Activated CD4-positive, alpha-beta T cell treated with anti-CD3 and anti-CD28 coated beads, Interleukin-2, Interleukin-4, amounts not matched to agents 100 ng/mL and 50 ng/mL, durations not matched to agents 16 hours and 8 hours (primary cell): Measurements from ENCODE around the gene ACTA1.
A peak's percentile ranks its signal among the peaks of the same experiment; 100 is the strongest.
"Not testable (repeated sequence)": the region's sequence is repeated elsewhere in the genome, so short reads cannot be mapped to it uniquely, and the experiment has no call there.

Experiments
- DNase-seq: peaks from one replicate; pipeline ENCODE4 v3.0.0-alpha.2; 2020; ENCODE audit warnings: low spot score

ACTA1 gene

GRCh38 chr1:229440851-229441537 is 7.1 kb upstream of the ACTA1 start:
- peak; percentile 89 for DNase-seq

GRCh38 chr1:229438021-229438420 is 4.1 kb upstream of the ACTA1 start:
- DNase-seq: no peak

- no peak for DNase-seq
These were observed 3.5 kb upstream of the ACTA1 start for GRCh38 chr1:229437443-229437842.

DNA sequence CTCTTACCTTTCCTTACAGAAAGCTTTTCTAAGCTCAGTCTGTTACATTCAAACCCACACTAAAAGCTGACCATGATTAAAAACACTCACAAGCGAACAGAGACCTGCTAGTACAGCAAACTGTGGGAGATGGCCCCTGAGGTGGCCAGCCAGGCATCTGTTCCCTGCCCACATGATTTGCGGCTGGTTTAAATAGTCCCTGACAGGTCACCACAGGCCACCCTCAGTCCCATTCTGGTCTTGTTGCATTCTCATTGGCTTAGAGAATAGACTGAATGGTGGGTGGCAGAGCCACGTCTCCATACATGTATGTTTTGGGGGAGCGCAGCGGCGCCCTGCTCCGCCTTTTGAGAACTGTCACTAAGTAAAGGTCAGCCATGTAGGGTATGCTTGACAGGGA is 2.3 kb upstream of the ACTA1 start:
- no peak for DNase-seq

DNA sequence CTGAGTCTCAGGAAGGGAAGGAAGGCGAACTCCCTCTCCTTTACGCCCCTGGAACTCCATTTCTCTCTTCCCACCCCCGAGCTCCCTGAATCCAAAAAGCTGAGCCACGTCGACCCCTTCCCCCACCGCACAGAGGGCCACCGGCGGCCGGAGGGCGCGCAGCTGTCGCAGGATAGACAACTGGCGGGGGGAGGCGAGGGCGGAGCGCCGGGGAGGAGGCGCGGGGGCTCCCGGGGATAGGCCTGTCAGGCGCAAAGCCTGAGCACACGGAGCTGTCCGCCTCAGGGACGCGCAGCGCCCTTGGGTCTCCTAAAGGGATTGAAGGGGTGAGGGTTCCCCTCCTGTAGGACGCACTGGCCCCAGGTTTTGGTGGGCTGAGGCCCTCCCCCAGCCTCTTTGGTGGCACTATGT is 752 bp upstream of the ACTA1 start:
- DNase-seq: no peak

DNA sequence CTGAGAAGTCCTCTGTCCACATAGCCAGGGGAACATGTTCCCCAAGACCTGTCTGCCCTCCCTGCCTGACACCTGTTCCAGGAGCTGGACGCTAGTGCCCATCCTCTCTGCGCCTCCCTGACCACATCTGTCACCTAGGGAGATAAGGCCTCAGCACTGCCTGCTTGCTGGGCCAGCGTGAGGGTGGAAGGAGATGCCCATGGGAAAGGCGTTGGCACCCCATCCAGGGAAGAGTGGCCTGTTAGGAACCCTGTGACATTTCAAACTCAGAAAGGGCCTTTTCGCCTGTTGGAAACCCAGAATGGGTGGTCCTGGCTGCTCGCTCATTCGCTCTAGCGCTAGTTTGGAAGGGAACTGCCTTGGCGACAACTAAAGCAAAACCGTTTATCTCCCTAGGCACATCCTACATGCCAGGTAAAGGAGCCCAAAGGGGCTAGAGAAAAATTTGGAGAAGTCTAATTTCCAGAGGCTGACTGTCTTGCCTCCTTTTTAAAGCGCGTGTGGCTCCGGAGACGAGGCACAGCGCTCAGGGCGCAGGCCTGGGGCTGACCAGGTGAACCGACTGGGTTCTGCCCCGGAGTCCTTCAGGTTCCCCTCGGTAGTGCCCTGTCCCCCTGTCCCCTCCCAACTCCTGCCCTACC is 410 bp downstream of the ACTA1 start:
- DNase-seq: no peak

- DNase-seq: no peak
These were observed 989 bp downstream of the ACTA1 start for GRCh38 chr1:229432905-229433304.

GRCh38 chr1:229432116-229432461 is 1.8 kb downstream of the ACTA1 start:
- no peak for DNase-seq

- no peak for DNase-seq
These were observed 2.4 kb downstream of the ACTA1 start for GRCh38 chr1:229431284-229432115.

- DNase-seq: peak; percentile 20
These were observed 3.1 kb downstream of the ACTA1 start for GRCh38 chr1:229430761-229431283.

DNA sequence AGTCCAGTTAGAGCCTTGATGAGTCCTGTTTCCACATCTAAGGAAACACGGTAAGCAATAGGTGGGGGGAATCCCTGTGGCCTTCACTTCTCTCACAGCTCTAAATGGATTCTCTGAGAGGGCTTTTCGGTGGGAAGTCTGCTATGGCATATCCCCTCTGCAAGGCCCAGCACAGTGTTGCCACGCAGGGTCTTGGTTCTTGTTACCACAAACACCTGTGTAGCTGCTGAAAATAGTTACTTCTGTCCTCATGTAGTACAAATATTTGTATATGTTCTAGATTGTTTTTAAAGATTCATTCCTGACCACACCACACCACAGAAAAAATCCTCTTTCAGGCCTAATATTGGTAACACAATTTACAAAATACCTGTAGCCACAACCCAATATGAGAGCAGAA is 5.6 kb downstream of the ACTA1 start:
- no peak for DNase-seq

- no peak for DNase-seq
These were observed 6.3 kb downstream of the ACTA1 start for GRCh38 chr1:229427572-229427971.

DNA sequence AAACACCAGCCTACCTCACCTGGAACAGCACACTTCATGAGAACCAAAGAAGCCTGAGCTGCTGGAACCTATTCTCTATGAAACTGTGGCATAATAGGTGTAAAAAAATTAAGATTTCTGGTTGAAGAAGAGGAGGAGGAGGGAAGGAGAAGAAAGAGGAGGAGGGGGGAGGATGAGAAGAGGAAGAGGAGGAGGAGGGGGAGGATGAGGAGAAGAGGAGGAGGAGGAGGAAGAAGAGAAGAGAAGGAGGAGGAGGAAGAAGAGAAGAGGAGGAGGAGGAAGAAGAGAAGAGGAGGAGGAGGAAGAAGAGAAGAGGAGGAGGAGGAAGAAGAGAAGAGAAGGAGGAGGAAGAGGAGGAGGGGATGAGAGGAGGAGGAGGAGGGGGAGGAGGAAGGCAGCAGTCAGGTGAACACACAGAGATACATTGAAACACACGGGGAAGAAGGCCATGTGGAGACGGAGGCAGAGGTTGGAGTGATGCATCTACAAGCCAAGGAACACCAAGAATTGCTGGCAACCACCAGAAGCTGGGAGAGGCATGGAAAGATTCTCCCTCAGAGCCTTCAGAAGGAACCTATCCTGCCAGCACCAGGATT is 8.2 kb downstream of the ACTA1 start:
- no peak for DNase-seq

- DNase-seq: no peak
These were observed 13.1 kb downstream of the ACTA1 start for GRCh38 chr1:229420765-229421164.

DNA sequence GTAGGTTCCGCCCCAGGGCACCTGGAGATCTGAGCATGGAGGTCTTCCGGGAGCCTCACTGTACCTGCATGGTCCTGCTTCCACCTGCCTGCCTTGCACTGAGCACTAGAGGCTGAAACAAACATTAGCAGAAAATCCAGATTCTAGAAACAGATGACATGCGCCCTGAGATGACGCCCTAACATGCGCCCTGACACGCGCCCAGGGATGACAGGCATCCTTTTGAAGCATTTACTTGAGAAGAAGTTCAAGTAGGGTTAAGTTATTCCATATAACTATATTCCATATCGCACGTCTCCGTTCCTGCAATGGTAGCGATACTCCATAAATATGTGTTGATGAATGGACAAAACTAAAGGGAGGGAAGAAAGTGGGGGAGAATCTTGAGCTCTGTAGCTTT is 13.7 kb downstream of the ACTA1 start:
- no peak for DNase-seq

DNA sequence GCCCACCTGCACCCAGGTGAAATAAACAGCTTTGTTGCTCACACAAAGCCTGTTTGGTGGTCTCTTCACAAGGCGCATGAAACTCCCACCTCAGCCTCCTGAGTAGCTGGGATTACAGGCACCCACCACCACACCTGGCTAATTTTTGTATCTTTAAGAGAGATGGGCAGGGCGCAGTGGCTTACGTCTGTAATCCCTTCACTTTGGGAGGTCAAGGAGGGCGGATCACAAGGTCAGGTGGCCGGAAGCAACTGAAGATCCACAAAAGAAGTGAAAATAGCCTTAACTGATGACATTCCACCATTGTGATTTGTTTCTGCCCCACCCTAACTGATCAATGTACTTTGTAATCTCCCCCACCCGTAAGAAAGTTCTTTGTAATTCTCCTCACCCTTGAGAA is 15.3 kb downstream of the ACTA1 start:
- not testable (repeated sequence) for DNase-seq

GRCh38 chr1:229412810-229413209 is 21.1 kb downstream of the ACTA1 start:
- DNase-seq: not testable (repeated sequence)

DNA sequence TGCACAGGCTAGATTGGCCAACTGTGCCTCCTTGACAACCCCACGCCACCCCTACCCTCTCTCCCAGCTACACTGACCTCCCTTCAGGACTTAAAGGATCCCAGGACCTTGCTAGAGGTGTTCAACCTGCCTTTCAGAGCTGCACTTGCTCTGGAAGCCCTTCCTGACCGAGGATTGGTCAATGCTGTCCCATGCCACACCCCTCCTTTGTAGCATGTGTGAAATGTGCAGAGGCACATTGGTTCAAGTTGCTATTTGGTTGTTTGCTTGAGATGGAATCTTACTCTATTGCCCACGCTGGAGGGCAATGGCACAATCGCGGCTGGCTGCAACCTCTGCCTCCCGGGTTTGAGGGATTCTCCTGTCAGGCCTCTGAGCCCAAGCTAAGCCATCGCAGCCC is 21.8 kb downstream of the ACTA1 start:
- DNase-seq: no peak

- DNase-seq: no peak
These were observed 22.3 kb downstream of the ACTA1 start for GRCh38 chr1:229411434-229412055.

GRCh38 chr1:229410692-229411433 is 23.0 kb downstream of the ACTA1 start:
- no peak for DNase-seq

DNA sequence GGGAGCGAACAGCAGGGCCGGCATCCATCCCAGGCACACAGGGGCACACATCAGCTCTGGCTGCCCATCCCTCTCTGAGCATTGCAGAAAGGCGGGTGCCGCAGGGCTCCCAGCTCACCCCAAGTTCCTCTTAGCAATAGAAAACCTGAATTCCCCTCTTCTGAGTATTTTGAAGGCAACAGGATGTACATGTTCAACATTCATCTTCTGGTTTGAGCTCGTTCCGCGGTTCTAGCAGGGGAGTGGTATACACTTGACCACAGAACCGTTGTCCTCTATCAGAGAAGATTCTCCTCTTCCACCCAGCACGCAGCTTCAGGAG is 23.6 kb downstream of the ACTA1 start:
- no peak for DNase-seq
